NCI-H1092 (cell line): ENCODE data around the gene ACSM3.
"Not testable (repeated sequence)": the region's sequence is repeated elsewhere in the genome, so short reads cannot be mapped to it uniquely, and the experiment has no call there.

Experiments
- DNase-seq: peaks from one replicate; lab custom pipeline; 2025; lab: John Stamatoyannopoulos, UW

The ACSM3 gene

DNA sequence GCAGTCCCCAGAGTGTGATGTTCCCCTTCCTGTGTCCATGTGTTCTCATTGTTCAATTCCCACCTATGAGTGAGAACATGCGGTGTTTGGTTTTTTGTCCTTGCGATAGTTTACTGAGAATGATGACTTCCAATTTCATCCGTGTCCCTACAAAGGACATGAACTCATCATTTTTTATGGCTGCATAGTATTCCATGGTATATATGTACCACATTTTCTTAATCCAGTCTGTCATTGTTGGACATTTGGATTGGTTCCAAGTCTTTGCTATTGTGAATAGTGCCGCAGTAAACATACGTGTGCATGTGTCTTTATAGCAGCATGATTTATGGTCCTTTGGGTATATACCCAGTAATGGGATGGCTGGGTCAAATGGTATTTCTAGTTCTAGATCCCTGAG lies 8.0 kb upstream of the ACSM3 start:
- not testable (repeated sequence) for DNase-seq

DNA sequence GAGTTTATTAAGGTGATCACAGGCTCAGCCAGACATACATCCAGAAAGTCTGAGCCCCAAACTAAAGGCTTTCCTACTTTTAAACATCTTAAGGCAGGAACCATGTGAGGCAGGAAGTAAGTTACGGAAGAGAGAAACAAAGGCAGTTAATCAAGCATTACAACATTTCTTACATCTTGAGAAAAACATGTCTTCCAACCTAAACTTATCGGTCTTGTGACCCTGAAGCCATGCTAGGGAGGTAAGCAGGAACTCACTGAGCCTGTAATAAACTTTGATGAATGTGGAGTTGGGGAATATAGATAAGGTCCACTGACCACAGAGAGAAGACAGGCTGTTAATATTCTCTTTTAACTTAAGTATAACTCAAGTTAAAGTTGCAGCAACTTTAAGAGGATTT lies 3.5 kb upstream of the ACSM3 start:
- DNase-seq, result no peak

DNA sequence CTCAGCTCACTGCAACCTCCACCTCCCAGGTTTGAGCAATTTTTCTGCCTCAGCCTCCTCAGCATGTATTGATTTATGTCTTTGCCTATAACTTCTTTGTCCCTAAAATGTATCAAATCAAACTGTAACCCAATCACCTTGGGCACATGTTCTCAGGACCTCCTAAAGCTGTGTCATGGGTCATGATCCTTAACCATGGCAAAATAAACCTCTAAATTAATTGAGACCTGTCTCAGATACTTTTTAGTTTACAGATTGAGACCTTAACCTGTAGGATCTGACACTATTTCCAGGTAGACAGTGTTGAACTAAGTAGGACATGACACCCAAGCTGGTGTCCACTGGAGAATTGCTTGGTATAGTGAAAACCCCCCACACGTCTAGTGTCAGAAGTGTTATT lies 2.6 kb upstream of the ACSM3 start:
- no peak for DNase-seq

DNA sequence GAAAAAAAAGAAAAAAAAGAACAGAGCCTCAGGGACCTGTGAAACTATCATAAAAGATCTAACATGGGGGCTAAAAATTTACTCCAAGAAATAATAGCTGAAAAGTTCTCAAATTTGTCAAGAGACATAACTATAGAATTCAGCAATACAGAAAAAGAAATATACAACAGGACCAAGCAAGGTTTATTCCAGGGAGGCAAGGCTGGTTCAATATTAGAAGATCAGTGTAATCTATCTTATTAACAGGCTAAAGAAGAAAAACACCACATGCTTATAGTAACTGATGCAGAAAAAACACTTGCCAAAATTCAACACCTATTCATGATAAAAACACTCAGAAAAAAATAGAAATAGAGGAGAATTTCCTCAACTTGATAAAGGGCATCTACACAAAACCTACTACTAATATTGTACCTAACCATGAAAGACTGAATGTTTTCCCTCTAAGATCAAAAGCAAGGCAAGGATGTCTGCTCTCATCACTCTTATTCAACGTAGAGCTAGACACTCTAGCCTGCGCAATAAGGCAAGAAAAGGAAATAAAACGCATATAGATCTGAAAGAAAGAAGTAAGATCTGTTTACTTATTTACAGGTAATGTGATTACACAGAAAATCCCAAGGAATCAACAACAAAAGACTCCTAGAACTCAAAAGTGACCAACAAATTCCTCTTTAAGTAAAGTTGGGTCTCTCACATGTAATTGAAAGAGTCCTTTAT lies 1.2 kb upstream of the ACSM3 start:
- DNase-seq, result no peak

DNA sequence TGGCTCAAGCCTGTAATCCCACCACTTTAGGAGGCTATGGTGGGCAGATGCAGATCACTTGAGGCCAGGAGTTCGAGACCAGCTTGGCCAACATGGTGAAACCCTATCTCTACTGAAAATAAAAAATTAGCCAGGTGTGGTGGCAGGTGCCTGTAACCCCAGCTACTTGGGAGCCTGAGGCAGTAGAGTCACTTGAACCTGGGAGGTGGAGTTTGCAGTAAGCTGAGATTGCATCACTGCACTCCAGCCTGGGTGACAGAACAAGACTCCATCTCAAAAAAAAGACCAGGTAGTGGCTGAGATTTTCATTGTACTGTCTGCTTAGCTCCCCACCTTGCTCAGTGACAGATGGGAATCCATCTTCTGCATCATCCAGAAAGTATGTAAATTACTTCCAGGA lies 634 bp downstream of the ACSM3 start:
- not testable (repeated sequence) for DNase-seq

DNA sequence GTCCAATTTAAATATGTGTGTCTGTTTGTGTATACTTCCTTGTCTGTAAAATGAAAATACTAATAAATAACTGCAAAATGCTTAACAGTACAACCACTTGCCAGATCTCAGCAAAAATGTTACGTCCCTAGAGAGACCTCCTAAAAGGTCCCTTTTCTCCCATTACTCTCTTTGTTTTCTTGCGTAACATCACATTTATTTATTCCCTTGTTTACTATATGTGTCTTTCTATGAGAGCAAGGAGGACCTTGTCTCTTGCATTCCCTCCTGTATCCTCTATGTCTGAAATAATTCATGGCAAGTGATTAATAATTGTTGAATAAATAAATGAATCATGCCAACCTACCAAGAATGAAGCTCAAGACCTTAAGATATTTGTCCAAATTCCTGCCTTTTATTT lies 1.9 kb downstream of the ACSM3 start:
- no peak for DNase-seq

DNA sequence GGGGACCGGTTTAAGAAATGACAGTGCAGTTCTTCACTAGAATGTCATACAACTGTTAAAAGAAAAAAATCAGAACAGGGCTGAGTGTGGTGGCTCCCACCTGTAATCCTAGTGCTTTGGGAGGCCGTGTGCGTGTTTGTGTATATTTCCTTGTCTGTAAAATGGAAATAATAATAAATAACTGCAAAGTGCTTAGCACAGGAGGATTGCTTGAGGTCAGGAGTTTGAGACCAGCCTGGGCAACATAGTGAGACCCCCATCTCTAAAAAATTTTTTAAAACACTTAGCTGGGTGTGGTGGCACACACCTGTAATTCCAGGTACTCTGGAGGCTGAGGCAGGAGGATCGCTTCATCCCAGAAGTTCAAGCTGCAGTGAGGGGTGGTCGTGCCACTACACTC lies 2.5 kb downstream of the ACSM3 start:
- DNase-seq, result no peak

DNA sequence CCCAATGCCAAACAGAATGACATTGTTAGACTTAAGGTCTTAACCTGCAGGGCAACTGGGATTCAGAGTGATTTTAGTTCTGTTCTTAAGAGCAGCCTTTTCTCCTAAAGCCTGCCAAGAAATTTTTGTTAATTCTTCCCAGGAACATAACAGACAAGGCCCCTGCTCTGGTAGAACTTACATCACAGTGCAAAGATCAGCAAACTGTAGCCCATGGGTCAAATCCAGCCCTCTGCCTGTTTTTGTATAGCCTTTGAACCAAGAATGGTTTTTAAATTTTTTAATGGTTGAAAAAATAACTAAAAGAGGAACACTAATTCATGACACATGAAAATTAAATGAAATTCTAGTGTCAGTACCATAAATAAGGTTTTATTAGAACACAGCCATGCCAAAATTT lies 3.8 kb downstream of the ACSM3 start:
- no peak for DNase-seq

DNA sequence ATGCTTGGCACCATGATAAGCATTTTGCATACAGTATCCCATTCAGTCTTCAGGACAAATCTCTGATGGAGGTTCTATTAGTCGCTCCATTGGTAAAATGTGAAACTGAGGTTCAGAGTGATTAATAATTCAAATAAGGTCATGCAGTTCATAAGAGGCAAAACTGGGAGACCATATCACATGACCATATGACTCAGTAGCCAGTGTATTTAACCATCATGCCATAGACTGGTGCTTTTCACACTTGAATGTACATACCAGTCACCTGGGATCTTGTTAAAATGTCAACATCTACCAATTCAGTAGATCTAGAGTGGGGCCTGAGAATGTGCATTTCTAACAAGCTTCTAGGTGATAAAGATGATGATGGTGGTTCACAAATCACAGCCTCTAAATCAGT lies 4.3 kb downstream of the ACSM3 start:
- no peak for DNase-seq

DNA sequence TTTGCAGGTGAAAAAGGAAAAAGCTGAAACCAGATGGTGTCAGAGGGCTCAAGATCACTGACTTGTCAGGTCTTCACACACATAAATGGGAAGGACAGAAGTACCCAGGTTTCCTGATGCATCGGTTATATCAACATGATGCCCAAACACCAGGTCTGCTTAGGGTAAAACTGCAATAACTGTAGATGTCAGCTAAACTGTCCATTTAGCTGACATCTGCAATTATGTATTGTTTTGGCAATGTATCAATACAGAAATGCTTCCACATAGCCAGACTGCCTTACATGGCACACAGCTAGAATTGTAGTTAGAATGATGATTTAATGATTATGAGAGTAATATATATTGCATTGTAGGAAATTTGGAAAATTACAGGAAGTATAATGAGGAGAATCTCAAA lies 5.0 kb downstream of the ACSM3 start:
- no peak for DNase-seq

DNA sequence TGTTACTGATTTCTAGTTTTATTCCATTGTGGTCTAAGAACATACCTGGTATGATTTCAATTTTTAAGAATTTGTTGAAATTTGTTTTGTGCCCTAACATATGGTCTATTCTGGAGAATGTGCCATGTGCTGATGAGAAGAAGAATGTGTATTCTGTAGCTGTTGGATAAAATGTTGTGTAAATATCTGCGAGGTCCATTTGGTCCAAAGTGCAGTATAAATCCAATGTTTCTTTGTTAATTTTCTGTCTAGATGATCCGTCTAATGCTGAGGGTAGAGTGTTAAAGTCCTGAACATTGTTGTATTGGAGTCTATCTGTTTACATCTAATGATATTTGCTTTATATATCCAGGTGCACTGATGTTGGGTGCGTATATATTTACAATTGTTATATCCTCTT lies 9.9 kb downstream of the ACSM3 start:
- no peak for DNase-seq

DNA sequence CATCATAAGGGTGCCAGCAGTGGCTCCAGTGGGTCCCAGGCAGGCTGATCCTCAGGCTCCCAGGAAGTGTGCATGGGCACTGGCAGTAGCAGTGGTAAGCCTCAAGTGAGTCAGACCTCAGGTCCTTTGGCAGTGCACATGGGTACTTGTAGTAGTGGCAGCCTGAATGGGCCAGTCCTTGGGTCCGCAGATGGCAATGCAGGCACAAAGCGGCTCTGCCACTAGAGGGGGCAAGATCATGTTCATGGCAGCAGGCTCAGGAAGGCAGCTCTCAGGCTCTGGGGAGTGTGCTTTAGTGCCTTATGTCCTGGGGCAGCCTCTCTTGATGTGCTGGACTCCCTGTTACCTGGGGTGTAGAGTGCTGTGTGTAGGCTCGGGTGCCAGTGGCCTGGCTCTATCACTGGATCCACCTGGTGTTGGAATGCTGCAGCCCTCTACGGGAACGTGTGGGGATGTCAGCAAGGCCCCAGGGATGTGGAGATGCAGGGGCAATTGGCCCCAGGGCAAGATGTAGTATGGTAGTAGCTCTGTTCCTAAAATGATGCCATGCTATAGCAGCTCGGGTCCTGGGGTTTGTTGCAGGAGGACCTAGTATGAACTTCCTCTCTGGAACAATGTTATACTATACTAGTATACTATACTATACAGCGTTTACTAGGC lies 11.0 kb downstream of the ACSM3 start:
- peak; percentile 2 for DNase-seq

DNA sequence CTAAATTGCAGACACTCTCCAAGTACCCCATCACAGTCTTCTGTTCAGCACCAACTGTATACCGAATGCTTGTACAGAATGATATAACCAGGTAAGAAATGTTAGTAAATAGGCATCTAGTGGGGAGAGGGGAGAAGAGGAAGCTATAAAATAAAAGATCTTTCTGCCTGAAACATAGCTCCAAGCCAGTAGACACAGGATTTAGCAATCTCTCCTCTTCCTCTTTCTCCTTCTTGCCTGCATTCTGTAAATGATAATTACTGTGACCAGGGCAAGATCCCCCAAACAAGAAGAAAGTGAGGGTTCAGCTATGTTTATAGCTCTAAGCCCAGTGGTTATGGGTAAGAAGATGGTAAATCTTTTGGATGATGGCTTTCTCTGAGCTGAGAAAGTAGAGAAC lies 17.9 kb downstream of the ACSM3 start:
- no peak for DNase-seq

DNA sequence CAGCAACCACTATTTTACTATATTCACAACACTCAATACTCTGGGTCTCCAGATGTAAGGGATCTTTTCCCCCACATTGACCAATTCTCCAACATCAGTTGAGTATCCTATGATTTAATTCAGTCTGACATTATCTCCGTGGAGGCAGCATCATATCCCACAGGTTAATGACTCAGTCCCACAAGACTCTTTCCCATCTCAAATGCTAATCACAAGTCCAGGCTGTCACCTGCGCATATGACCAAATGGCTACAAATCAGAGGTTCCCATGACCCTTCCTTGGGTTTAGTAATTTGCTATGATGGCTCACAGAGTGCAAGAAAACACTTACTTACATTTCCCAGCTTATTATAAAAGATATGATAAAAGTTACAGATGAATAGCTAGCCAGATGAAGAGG lies 18.7 kb downstream of the ACSM3 start:
- DNase-seq, result no peak

DNA sequence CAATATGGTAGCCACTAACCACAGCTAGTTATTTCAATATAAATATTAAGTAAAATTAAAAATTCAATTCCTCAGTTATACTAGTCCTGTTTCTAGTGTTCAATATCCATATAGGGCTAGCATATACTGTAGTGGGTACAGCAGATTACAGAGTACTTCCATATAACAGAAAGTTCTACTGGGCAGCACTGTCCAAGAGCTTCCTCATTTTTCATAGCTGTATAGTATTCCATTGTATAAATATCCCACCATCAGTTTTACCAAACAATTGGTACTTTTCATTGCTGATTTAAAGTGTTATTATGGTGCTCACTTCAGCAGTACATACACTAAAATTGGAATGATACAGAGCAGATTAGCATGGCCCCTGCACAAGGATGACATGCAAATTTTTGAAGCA lies 20.4 kb downstream of the ACSM3 start:
- DNase-seq, result no peak

DNA sequence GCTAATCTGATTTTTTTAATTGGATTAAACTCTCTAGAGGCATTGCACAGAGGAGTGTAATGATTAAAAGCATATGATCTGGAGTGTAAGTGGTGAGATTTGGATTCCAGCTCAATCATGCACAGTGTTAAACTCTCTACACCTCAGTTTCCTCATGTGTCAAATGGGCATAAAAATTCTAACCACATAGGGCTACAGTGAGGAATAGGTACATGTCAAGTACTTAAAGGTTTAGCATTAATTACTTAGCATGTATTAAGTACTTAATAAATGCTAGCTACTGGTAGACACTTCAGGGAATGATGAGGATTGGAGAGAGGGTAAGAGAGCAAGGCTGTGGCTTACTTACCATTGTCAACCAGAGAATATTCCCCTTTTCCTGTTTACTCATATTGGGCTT lies 25.3 kb downstream of the ACSM3 start:
- no peak for DNase-seq

DNA sequence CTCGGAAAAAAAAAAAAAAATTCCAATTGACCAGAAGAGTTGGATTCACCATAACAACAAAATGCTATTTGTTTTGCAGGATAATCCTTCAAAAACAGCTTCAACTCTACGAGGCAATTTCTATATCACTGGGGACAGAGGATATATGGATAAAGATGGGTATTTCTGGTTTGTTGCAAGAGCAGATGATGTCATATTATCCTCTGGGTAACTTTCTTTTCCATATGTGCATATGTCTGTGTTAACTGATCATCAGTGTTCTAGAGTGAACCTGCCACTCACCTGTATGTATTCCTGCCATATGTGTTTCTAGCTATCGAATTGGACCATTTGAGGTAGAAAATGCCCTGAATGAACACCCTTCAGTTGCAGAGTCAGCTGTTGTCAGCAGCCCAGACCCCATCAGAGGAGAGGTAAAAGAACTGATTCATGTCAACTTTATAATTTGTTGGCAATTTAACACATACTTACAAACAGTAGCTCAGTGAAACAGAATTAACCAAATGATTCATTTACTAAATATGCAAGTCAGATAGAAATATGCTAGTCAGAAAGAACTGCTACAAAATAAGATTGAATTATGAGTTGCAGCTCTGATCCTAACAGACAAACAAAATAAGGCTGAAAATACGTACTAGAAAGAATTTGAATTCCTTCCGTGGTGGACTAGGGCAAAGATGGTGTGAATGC lies 28.3 kb downstream of the ACSM3 start:
- no peak for DNase-seq

DNA sequence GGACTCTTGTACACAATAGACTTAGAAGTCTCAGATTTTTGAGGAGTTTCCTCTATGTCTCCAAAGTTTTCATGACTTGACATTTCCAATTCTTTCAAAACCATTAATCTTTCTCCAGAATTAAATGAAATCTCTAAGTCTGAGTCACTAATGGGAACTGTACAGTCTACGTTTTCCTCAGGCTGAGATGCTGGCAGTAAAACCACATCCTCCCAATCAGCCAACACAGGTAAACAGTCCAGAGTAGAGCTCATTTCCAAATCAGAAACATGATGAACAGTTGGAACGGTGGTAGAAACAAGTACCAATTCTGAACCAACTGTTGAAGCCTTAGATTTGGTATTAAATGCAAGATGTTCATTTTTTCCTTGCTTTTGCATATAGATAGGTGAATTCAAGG lies 34.5 kb downstream of the ACSM3 start:
- no peak for DNase-seq

DNA sequence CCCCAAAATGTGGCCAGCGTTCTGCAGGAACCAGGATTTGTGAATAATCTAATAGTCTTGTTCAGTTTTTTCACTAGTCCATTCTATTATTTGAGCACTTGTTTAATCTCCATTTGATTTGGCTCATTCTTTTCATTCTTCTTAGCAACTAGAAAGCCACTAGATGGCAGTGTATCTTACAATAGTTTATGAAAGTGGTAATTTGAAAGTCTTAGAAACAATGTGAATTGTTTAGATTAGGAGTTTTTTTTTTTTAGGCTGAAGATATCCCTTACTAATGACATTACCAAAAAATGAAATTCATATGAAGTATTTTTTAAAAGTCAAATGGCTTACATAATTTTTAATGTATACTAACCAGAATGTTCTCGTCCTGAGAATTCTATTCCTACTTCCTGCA lies 35.8 kb downstream of the ACSM3 start:
- DNase-seq, result no peak

DNA sequence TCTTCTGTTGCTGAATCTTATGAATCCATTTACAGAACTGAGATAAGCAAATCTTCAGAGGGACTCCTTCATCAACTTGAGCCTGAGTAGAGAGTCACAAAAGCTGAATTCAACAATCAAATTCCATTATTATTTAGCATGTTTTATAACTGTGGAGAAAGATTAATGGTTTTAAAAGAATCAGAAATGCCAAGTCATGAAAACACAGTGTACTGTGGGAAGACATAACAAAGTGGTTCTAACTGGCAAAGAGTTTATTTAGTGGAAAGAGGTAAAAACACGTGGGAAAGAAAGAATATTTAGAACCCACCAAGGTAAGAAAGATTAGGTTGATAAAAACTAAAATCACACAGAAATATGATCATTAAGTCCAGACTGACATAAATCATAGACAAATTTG lies 37.5 kb downstream of the ACSM3 start:
- no peak for DNase-seq

DNA sequence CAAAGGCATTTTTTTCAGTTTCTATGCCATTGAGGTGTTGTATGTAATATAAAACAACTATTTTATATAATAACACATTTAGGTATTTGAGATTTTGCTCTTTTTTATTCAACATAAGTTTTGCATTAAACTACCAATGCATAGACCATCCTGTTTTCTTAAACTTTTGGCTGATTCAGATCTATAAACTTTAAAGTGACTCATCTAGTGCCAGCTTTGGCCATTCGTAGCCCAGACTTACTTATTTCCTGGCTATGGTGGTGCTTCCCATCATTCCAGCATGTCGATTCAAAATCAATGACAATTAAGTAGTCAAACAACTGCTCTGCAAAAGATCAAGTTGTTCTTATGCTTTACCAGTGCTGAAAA lies 39.4 kb downstream of the ACSM3 start:
- no peak for DNase-seq

DNA sequence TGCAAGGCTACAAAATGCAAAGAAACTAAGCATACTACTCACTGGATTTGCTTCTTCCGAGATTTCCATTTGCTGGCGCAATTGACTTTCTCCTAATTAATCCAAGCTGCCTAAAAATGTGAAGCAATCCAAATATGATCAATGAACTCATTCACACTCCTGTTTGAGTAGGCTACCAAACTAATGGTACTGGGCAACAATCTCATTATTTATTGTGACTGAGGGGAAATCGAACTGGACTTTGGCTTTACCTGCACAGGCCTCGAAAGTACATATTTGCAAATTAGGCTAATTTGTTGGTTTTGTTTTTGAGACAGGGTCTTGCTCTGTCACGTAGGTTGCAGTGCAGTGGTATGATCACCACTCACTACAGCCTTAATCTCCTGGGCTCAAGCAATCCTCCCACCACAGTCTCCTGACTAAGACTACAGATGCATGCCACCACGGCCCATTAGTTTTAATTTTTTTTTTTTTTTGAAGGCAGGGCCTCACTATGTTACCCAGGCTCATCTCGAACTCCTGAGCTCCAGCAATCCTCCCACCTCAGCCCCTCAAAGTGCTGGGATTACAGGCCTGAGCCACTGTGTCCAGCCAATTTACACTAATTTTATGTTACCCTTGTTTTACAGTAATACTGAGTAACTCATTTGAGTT lies 39.9 kb downstream of the ACSM3 start:
- no peak for DNase-seq

DNA sequence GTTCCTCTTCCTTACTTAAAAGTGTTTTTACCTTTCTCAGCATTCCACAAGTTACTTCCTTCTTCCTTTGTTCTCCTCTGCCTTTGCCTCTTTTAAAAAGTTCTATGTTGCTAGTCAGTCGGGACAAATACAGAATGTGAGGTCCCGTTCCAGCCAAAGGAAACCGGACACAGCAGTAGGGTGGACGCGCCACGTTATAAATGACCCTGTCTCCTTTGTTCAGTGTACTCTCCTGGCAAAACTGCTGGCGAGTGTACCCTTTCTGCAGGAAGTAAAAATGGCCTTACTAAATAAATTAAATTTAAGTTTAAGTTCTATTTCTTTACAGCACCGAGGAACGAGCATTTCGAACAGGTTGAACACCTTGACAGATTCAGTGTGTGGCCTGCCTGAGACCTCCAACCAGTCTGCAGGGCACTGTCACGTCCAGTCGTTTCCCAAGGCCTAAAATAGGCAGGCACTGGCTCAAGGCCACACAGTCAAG lies 41.9 kb downstream of the ACSM3 start:
- DNase-seq, result not testable (repeated sequence)
